SK-N-SH treated with all-trans-retinoic acid at 6 μM for 48 hours (cell line): ENCODE measurements around the gene PHACTR3.

Experiments used
- BACH2 ChIP-seq: fragments of 250-450 bp; sonication (Bioruptor Pico); IDR thresholded peaks from 2 replicates; pipeline ENCODE4 v1.9.0; 2021; ENCODE audit warnings: mild to moderate bottlenecking, borderline replicate concordance
- ESRRG ChIP-seq: fragments of 250-450 bp; sonication (Bioruptor Pico); IDR thresholded peaks from 2 replicates; pipeline ENCODE4 v1.6.1; 2021; ENCODE audit warnings: mild to moderate bottlenecking
- ISL1 ChIP-seq: fragments of 250-450 bp; sonication (Bioruptor Pico); IDR thresholded peaks from 2 replicates; pipeline ENCODE4 v2.1.2; 2022; ENCODE audit warnings: mild to moderate bottlenecking, moderate library complexity
- PATZ1 ChIP-seq: fragments of 250-450 bp; sonication (Bioruptor Pico); IDR thresholded peaks from 2 replicates; pipeline ENCODE4 v1.8.0; 2020; ENCODE audit warnings: mild to moderate bottlenecking, moderate library complexity, borderline replicate concordance
- ZC3H10 ChIP-seq: fragments of 250-450 bp; sonication (Bioruptor Pico); IDR thresholded peaks from 2 replicates; pipeline ENCODE4 v1.5.1; 2021; ENCODE audit warnings: mild to moderate bottlenecking, moderate library complexity
- ZFP3 ChIP-seq: fragments of 250-450 bp; sonication (Bioruptor Pico); IDR thresholded peaks from 2 replicates; pipeline ENCODE4 v1.5.0; 2020; ENCODE audit warnings: mild to moderate bottlenecking, moderate library complexity
- ZFP30 ChIP-seq: fragments of 450-650 bp; formaldehyde crosslinking; IDR thresholded peaks from 2 replicates; pipeline ENCODE4 v1.5.0; 2022; ENCODE audit warnings: mild to moderate bottlenecking, moderate library complexity

- TF ChIP-seq ZFP3 (no peak), ISL1 (no peak), ESRRG (CRISPR knock-in tag) (no peak), ZC3H10 (CRISPR knock-in tag) (no peak), ZFP30 (CRISPR knock-in tag) (no peak), PATZ1 (CRISPR knock-in tag) (no peak), BACH2 (CRISPR knock-in tag) (no peak)
Measured at GRCh38 chr20:59809630-59810448, 205.5 kb downstream of the PHACTR3 start.
